SU-DHL-6 (cell line): ENCODE data around the gene KLHL29.
"Not testable (repeated sequence)": the region's sequence is repeated elsewhere in the genome, so short reads cannot be mapped to it uniquely, and the experiment has no call there.

Experiments
- CTCF ChIP-seq: fragments of 200-600 bp; sonication (generic); IDR thresholded peaks from one replicate; pipeline ENCODE4 v1.5.1; 2017; ENCODE audit warnings: antibody characterized with exemption, mild to moderate bottlenecking, low read length, moderate library complexity; ENCODE audit not compliant: insufficient read depth, poor library complexity, severe bottlenecking
- EZH2phosphoT487 ChIP-seq: fragments of 200-600 bp; sonication (generic), shearing (Covaris generic); conservative IDR thresholded peaks from 2 replicates; pipeline ENCODE4 v1.6.1; 2018; ENCODE audit warnings: mild to moderate bottlenecking, antibody characterized with exemption, low read length, moderate library complexity, mixed read lengths

GRCh38 chr2:23723029-23723428 is 338.1 kb downstream of the KLHL29 start:
- not testable (repeated sequence) for TF ChIP-seq CTCF, EZH2phosphoT487
